SU-DHL-6 (cell line): ENCODE data around the gene SAMD1.

Experiments used
- EZH2phosphoT487 ChIP-seq: fragments of 200-600 bp; sonication (generic), shearing (Covaris generic); conservative IDR thresholded peaks from 2 replicates; pipeline ENCODE4 v1.6.1; 2018; ENCODE audit warnings: mild to moderate bottlenecking, antibody characterized with exemption, low read length, moderate library complexity, mixed read lengths
- TF ChIP-seq, protein P1 (sequence below): fragments of 200-600 bp; sonication (generic); IDR thresholded peaks from one replicate; pipeline ENCODE4 v1.5.1; 2017; ENCODE audit warnings: antibody characterized with exemption, mild to moderate bottlenecking, low read length, moderate library complexity; ENCODE audit not compliant: insufficient read depth, poor library complexity, severe bottlenecking

DNA sequence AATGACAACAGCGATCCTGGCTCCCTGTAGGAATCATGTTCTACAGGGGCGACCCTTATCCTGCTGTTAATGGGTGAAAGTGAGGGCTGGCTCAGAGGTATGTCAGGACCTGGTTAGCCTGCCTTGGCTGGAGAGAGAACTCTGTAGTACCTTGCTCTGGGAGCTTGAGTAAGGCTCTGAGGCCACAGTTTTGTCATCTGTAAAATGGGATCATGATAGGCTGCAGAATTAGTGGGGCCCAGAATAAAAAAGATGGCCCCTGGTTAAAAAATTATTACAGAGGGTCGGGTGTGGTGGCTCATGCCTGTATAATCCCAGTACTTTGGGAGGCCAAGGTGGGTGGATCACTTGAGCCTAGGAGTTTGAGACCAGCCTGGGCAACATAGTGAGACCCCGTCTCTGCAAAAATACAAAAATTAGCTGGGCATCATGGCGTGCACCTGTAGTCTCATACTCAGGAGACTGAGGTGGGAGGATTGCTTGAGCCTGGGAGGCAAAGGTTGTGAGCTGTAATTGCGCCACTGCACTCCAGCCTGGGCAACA lies 10.5 kb upstream of the SAMD1 start:
- TF ChIP-seq, protein P1, sequence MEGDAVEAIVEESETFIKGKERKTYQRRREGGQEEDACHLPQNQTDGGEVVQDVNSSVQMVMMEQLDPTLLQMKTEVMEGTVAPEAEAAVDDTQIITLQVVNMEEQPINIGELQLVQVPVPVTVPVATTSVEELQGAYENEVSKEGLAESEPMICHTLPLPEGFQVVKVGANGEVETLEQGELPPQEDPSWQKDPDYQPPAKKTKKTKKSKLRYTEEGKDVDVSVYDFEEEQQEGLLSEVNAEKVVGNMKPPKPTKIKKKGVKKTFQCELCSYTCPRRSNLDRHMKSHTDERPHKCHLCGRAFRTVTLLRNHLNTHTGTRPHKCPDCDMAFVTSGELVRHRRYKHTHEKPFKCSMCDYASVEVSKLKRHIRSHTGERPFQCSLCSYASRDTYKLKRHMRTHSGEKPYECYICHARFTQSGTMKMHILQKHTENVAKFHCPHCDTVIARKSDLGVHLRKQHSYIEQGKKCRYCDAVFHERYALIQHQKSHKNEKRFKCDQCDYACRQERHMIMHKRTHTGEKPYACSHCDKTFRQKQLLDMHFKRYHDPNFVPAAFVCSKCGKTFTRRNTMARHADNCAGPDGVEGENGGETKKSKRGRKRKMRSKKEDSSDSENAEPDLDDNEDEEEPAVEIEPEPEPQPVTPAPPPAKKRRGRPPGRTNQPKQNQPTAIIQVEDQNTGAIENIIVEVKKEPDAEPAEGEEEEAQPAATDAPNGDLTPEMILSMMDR = no peak
- TF ChIP-seq EZH2phosphoT487 = no peak
